ENCODE data around the gene CEP63. TPM values are rescaled to one million over a fixed set of nuclear protein-coding genes. Genes with fewer than 3 reads are reported as not detected.

Gene CEP63
- total and polyA plus RNA-seq, 9 of the 15 experiments (the other 6 are each of a cell fraction or from before 2014, with no cell fraction given) = 5.1 to 17.8 (median 10.6) TPM

- no peak overlapping the region for H3K4me3 ChIP-seq
- H3K79me2 ChIP-seq (ENCODE audit: control insufficient read depth, insufficient read depth, low read length) = no peaks in the 10 kb centered on the region
- DNase-seq (ENCODE audit: extremely low read depth in 1 of 4, low spot score in 3 of 4) (no peak), FAIRE-seq (no peak), ATAC-seq (no peak)
- H2AFZ ChIP-seq (ENCODE audit: low read depth, low read length) = no peak overlapping the region
- no peaks in the 10 kb centered on the region for H3K36me3 ChIP-seq (ENCODE audit: control insufficient read depth, insufficient read depth, low read length)
- ChIA-PET CTCF (ENCODE audit: low intra/inter-chr PET ratio) (no interaction called here), POLR2A (interaction anchor here (0.7 kb wide), 1 partner anchor 19 kb away, joined by 3 read pairs; no protein-coding TSS in a partner anchor)
- H3K27ac ChIP-seq (ENCODE audit: extremely low read depth, low read depth, low read length) = no peak overlapping the region
- H4K20me1 ChIP-seq (replicated peaks; ENCODE audit: control insufficient read depth, insufficient read depth, low read length) = no peaks in the 10 kb centered on the region
- no peak overlapping the region for H3K4me2 ChIP-seq (ENCODE audit: insufficient read depth, low read length)
- no peaks in the 10 kb centered on the region for H3K9me1 ChIP-seq (ENCODE audit: control insufficient read depth, insufficient read depth, low read length)
- H3K9ac ChIP-seq (ENCODE audit: insufficient read depth in 1 of 2, low read depth in 2 of 2, low read length in 2 of 2) = no peak overlapping the region
- H3K27me3 ChIP-seq (ENCODE audit: control insufficient read depth in 2 of 2, insufficient read depth in 2 of 2, low read length in 2 of 2) = peaks cover 0 to 14% of the 10 kb centered on the region in 2 experiments; a peak in 2 of 5 replicates
- intact Hi-C loops (cut with micrococcal nuclease) = no loop called here
- BruUV-seq (replicated peaks) = no TSS peak
- H3K4me1 ChIP-seq (replicated peaks in 1 of 2; ENCODE audit: control insufficient read depth in 2 of 2, insufficient read depth in 2 of 2, low read length in 2 of 2) = no peaks in the 10 kb centered on the region
- H3K9me3 ChIP-seq (replicated peaks; ENCODE audit: control insufficient read depth, insufficient read depth, low read depth, low read length) = no peaks in the 10 kb centered on the region
- WGBS (ENCODE audit: insufficient coverage, low coverage, missing lambda C conversion rate) = 1% methylated on average over 11 of the region's 11 CpGs
- in situ Hi-C loops (cut with MboI) = no loop called here
- TF ChIP-seq, protein P1, sequence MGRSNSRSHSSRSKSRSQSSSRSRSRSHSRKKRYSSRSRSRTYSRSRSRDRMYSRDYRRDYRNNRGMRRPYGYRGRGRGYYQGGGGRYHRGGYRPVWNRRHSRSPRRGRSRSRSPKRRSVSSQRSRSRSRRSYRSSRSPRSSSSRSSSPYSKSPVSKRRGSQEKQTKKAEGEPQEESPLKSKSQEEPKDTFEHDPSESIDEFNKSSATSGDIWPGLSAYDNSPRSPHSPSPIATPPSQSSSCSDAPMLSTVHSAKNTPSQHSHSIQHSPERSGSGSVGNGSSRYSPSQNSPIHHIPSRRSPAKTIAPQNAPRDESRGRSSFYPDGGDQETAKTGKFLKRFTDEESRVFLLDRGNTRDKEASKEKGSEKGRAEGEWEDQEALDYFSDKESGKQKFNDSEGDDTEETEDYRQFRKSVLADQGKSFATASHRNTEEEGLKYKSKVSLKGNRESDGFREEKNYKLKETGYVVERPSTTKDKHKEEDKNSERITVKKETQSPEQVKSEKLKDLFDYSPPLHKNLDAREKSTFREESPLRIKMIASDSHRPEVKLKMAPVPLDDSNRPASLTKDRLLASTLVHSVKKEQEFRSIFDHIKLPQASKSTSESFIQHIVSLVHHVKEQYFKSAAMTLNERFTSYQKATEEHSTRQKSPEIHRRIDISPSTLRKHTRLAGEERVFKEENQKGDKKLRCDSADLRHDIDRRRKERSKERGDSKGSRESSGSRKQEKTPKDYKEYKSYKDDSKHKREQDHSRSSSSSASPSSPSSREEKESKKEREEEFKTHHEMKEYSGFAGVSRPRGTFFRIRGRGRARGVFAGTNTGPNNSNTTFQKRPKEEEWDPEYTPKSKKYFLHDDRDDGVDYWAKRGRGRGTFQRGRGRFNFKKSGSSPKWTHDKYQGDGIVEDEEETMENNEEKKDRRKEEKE (IDR thresholded peaks at IDR 0.05; ENCODE audit: borderline replicate concordance in 1 of 2, control insufficient read depth in 1 of 2, low read depth in 2 of 2, low read length in 1 of 2) = no peak
- TF ChIP-seq ETV6 (IDR thresholded peaks at IDR 0.05; ENCODE audit: borderline replicate concordance in 1 of 2, low read depth in 2 of 2, low read length in 1 of 2) = no peak
- no peak for TF ChIP-seq ETV6 (CRISPR knock-in tag; IDR thresholded peaks at IDR 0.05; ENCODE audit: borderline replicate concordance)
- TF ChIP-seq, protein P2, sequence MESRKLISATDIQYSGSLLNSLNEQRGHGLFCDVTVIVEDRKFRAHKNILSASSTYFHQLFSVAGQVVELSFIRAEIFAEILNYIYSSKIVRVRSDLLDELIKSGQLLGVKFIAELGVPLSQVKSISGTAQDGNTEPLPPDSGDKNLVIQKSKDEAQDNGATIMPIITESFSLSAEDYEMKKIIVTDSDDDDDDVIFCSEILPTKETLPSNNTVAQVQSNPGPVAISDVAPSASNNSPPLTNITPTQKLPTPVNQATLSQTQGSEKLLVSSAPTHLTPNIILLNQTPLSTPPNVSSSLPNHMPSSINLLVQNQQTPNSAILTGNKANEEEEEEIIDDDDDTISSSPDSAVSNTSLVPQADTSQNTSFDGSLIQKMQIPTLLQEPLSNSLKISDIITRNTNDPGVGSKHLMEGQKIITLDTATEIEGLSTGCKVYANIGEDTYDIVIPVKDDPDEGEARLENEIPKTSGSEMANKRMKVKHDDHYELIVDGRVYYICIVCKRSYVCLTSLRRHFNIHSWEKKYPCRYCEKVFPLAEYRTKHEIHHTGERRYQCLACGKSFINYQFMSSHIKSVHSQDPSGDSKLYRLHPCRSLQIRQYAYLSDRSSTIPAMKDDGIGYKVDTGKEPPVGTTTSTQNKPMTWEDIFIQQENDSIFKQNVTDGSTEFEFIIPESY (CRISPR knock-in tag; IDR thresholded peaks at IDR 0.05) = no peak
- no peak for TF ChIP-seq SUPT5H (IDR thresholded peaks at IDR 0.05)
- TF ChIP-seq NCOA6 (IDR thresholded peaks at IDR 0.05) = no peak
- no peak for TF ChIP-seq SRSF7 (optimal IDR thresholded peaks at IDR 0.05; ENCODE audit: low read depth, low read length)
- no peak for TF ChIP-seq EZH2 (IDR thresholded peaks at IDR 0.05; ENCODE audit: borderline replicate concordance, low read depth, low read length)
- TF ChIP-seq, protein P3, sequence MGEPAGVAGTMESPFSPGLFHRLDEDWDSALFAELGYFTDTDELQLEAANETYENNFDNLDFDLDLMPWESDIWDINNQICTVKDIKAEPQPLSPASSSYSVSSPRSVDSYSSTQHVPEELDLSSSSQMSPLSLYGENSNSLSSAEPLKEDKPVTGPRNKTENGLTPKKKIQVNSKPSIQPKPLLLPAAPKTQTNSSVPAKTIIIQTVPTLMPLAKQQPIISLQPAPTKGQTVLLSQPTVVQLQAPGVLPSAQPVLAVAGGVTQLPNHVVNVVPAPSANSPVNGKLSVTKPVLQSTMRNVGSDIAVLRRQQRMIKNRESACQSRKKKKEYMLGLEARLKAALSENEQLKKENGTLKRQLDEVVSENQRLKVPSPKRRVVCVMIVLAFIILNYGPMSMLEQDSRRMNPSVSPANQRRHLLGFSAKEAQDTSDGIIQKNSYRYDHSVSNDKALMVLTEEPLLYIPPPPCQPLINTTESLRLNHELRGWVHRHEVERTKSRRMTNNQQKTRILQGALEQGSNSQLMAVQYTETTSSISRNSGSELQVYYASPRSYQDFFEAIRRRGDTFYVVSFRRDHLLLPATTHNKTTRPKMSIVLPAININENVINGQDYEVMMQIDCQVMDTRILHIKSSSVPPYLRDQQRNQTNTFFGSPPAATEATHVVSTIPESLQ (CRISPR knock-in tag; IDR thresholded peaks at IDR 0.05) = no peak
- no peak for TF ChIP-seq ZNF197 (CRISPR knock-in tag; IDR thresholded peaks at IDR 0.05; ENCODE audit: low read depth)
- no peak for TF ChIP-seq JUND (IDR thresholded peaks at IDR 0.05; ENCODE audit: borderline replicate concordance, low read depth, low read length)
- TF ChIP-seq JUND (tag; IDR thresholded peaks at IDR 0.05; ENCODE audit: borderline replicate concordance, low read depth, low read length) = no peak
- TF ChIP-seq PHB2 (IDR thresholded peaks at IDR 0.05; ENCODE audit: low read depth) = no peak
Observed at GRCh38 chr3:134610432-134611385, 124.9 kb downstream of the CEP63 start.
